Measurements from ENCODE around the gene DDIT3.
"Not testable (repeated sequence)": the region's sequence is repeated elsewhere in the genome, so short reads cannot be mapped to it uniquely, and the experiment has no call there.

DDIT3 gene

GRCh38 chr12:57524814-57525614 lies 4.7 kb upstream of the DDIT3 start:
- DNase-seq = no peak

GRCh38 chr12:57523706-57524614 lies 3.6 kb upstream of the DDIT3 start:
- no peak for DNase-seq

- DNase-seq = no peak
Measured at GRCh38 chr12:57522887-57523705, 2.8 kb upstream of the DDIT3 start.

GRCh38 chr12:57522011-57522886 lies 1.9 kb upstream of the DDIT3 start, which contains the start of gene MBD6:
Gene MBD6, plus strand, starts transcription at chr12:57522824. Its CDS starts 1,480 bp downstream, at chr12:57524304.
- DNase-seq = peak; percentile 55

GRCh38 chr12:57521525-57522010 lies 1.3 kb upstream of the DDIT3 start:
- no peak for DNase-seq

GRCh38 chr12:57519796-57520052 lies 590 bp downstream of the DDIT3 start:
- DNase-seq = no peak

- DNase-seq = no peak
Measured at GRCh38 chr12:57518920-57519795, 1.2 kb downstream of the DDIT3 start.

GRCh38 chr12:57518176-57518919 lies 2.0 kb downstream of the DDIT3 start:
- no peak for DNase-seq

GRCh38 chr12:57517718-57518117 lies 2.6 kb downstream of the DDIT3 start:
- DNase-seq = not testable (repeated sequence)

GRCh38 chr12:57517187-57517586 lies 3.1 kb downstream of the DDIT3 start:
- no peak for DNase-seq

- no peak for DNase-seq
Measured at GRCh38 chr12:57516617-57517153, 3.6 kb downstream of the DDIT3 start.

- no peak for DNase-seq
Measured at GRCh38 chr12:57515934-57516541, 4.3 kb downstream of the DDIT3 start.

- DNase-seq = no peak
Measured at GRCh38 chr12:57515408-57515933, 4.8 kb downstream of the DDIT3 start.

GRCh38 chr12:57514720-57515407 lies 5.5 kb downstream of the DDIT3 start:
- no peak for DNase-seq

GRCh38 chr12:57514246-57514645 lies 6.1 kb downstream of the DDIT3 start:
- DNase-seq = not testable (repeated sequence)

- not testable (repeated sequence) for DNase-seq
Measured at GRCh38 chr12:57513677-57514076, 6.6 kb downstream of the DDIT3 start.

- DNase-seq = no peak
Measured at GRCh38 chr12:57513266-57513665, 7.0 kb downstream of the DDIT3 start.

GRCh38 chr12:57512665-57513064 lies 7.6 kb downstream of the DDIT3 start:
- no peak for DNase-seq

All from NCI-H2029 treated with DMSO at 0.1 percent for 48 hours (cell line).